VCaP (cell line): ENCODE data around the gene GPS2.

Source experiments
- H3K27ac ChIP-seq: fragments of 450-650 bp; 2 replicates; pipeline ENCODE4 v1.5.1; 2017
- TF ChIP-seq, protein P1 (sequence below): fragments of 450-650 bp; conservative IDR thresholded peaks from 2 replicates; pipeline ENCODE4 v1.5.1; 2017; ENCODE audit warnings: mild to moderate bottlenecking, moderate library complexity

GPS2 gene

GRCh38 chr17:7293159-7293558 lies 22.0 kb downstream of the GPS2 start:
- TF ChIP-seq, protein P1, sequence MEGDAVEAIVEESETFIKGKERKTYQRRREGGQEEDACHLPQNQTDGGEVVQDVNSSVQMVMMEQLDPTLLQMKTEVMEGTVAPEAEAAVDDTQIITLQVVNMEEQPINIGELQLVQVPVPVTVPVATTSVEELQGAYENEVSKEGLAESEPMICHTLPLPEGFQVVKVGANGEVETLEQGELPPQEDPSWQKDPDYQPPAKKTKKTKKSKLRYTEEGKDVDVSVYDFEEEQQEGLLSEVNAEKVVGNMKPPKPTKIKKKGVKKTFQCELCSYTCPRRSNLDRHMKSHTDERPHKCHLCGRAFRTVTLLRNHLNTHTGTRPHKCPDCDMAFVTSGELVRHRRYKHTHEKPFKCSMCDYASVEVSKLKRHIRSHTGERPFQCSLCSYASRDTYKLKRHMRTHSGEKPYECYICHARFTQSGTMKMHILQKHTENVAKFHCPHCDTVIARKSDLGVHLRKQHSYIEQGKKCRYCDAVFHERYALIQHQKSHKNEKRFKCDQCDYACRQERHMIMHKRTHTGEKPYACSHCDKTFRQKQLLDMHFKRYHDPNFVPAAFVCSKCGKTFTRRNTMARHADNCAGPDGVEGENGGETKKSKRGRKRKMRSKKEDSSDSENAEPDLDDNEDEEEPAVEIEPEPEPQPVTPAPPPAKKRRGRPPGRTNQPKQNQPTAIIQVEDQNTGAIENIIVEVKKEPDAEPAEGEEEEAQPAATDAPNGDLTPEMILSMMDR, result no peak
- H3K27ac ChIP-seq, result no peak overlapping the region

GRCh38 chr17:7292729-7293128 lies 22.4 kb downstream of the GPS2 start:
- H3K27ac ChIP-seq, result no peak overlapping the region
- TF ChIP-seq, protein P1, result no peak

DNA sequence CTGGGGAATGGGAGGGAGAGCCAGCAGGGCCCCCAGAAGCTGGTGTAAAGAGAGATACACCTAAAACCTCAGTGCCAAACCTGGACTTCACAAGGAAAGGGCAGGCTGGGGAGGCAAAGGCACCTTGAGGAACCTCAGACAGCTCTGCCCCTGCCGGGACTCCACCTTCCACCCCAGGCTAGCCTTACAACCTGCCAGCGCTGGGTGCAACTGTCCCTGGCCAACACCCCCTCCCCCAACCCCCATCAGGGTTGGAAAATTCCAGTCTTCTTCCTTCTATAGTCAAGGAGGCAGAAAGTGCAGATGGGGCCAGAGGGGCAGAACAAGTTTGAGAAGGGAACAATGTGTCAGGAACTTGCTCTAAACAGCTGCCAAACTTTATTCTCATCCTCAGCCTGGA lies 23.0 kb downstream of the GPS2 start:
- no peak overlapping the region for H3K27ac ChIP-seq
- TF ChIP-seq, protein P1, result no peak

GRCh38 chr17:7290685-7291084 lies 24.5 kb downstream of the GPS2 start:
- TF ChIP-seq, protein P1, result no peak
- no peak overlapping the region for H3K27ac ChIP-seq

- TF ChIP-seq, protein P1, result no peak
- no peak overlapping the region for H3K27ac ChIP-seq
Measured at GRCh38 chr17:7290166-7290565, 25.0 kb downstream of the GPS2 start.

GRCh38 chr17:7289256-7290032 lies 25.7 kb downstream of the GPS2 start:
- no peak overlapping the region for H3K27ac ChIP-seq
- TF ChIP-seq, protein P1, result no peak

GRCh38 chr17:7285679-7286078 lies 29.5 kb downstream of the GPS2 start:
- TF ChIP-seq, protein P1, result no peak

More at GRCh38 chr17:7285679-7286078, 29.5 kb downstream of the GPS2 start:
- H3K27ac ChIP-seq, result no peak overlapping the region
